ENCODE measurements around the gene PPM1L. TPM values are rescaled to one million over a fixed set of nuclear protein-coding genes. Genes with fewer than 3 reads are reported as not detected.
"Not testable (repeated sequence)": the region's sequence is repeated elsewhere in the genome, so short reads cannot be mapped to it uniquely, and the experiment has no call there.

The PPM1L gene
- total RNA-seq, 6 experiments from 2014 or later = 1.3 to 1.7 (median 1.6) TPM

GRCh38 chr3:160977773-160978172, 221.7 kb downstream of the PPM1L start:
- H3K36me3 Mint-ChIP-seq (ENCODE audit: low read depth) = no peaks in the 10 kb centered on the region
- no peak overlapping the region for H3K4me3 Mint-ChIP-seq

GRCh38 chr3:160980740-160981139, 224.7 kb downstream of the PPM1L start:
- H3K4me1 Mint-ChIP-seq (ENCODE audit: low read depth) = no peaks in the 10 kb centered on the region
- H3K36me3 Mint-ChIP-seq (ENCODE audit: low read depth) = no peaks in the 10 kb centered on the region

More at GRCh38 chr3:160977773-160978172, 221.7 kb downstream of the PPM1L start:
- no peaks in the 10 kb centered on the region for H3K4me1 Mint-ChIP-seq (ENCODE audit: low read depth)
- peaks cover 45% of the 10 kb centered on the region for H3K9me3 Mint-ChIP-seq
- no peak overlapping the region for H3K27ac Mint-ChIP-seq
- peaks cover 3% of the 10 kb centered on the region; the same call in 1 of the 2 replicates for H3K27me3 Mint-ChIP-seq (ENCODE audit: insufficient read depth)
- TF ChIP-seq CTCF (IDR thresholded peaks at IDR 0.05) = no peak
- no peak for DNase-seq

GRCh38 chr3:160981217-160981938, 225.3 kb downstream of the PPM1L start:
- no peak for TF ChIP-seq CTCF (IDR thresholded peaks at IDR 0.05)
- no peak for DNase-seq
- Mint-ChIP-seq H3K4me3 (no peak overlapping the region), H3K4me1 (ENCODE audit: low read depth) (no peaks in the 10 kb centered on the region), H3K27ac (no peak overlapping the region), H3K27me3 (ENCODE audit: insufficient read depth) (peaks cover 3% of the 10 kb centered on the region; the same call in 1 of the 2 replicates), H3K36me3 (ENCODE audit: low read depth) (no peaks in the 10 kb centered on the region), H3K9me3 (peaks cover 59% of the 10 kb centered on the region)

More at GRCh38 chr3:160980740-160981139, 224.7 kb downstream of the PPM1L start:
- DNase-seq = no peak
- Mint-ChIP-seq H3K27ac (no peak overlapping the region), H3K4me3 (no peak overlapping the region), H3K27me3 (ENCODE audit: insufficient read depth) (peaks cover 3% of the 10 kb centered on the region; the same call in 1 of the 2 replicates), H3K9me3 (peaks cover 56% of the 10 kb centered on the region)
- no peak for TF ChIP-seq CTCF (IDR thresholded peaks at IDR 0.05)

GRCh38 chr3:160982491-160982890, 226.5 kb downstream of the PPM1L start:
- Mint-ChIP-seq H3K27ac (no peak overlapping the region), H3K36me3 (ENCODE audit: low read depth) (no peaks in the 10 kb centered on the region), H3K4me1 (ENCODE audit: low read depth) (no peaks in the 10 kb centered on the region), H3K9me3 (peaks cover 54% of the 10 kb centered on the region), H3K4me3 (no peak overlapping the region), H3K27me3 (ENCODE audit: insufficient read depth) (no peaks in the 10 kb centered on the region; the same call in 1 of the 2 replicates)
- no peak for DNase-seq
- no peak for TF ChIP-seq CTCF (IDR thresholded peaks at IDR 0.05)

GRCh38 chr3:160983900-160984299, 227.9 kb downstream of the PPM1L start:
- H3K27ac Mint-ChIP-seq; H3K4me1 Mint-ChIP-seq (ENCODE audit: low read depth); H3K36me3 Mint-ChIP-seq (ENCODE audit: low read depth); DNase-seq; H3K27me3 Mint-ChIP-seq (ENCODE audit: insufficient read depth); H3K4me3 Mint-ChIP-seq: not testable (repeated sequence)
- peaks cover 47% of the 10 kb centered on the region for H3K9me3 Mint-ChIP-seq

- TF ChIP-seq CTCF (IDR thresholded peaks at IDR 0.05) = no peak
- H3K4me1 Mint-ChIP-seq (ENCODE audit: low read depth) = no peaks in the 10 kb centered on the region
- no peaks in the 10 kb centered on the region; the same call in 1 of the 2 replicates for H3K27me3 Mint-ChIP-seq (ENCODE audit: insufficient read depth)
Measured at GRCh38 chr3:160986069-160986468, 230.0 kb downstream of the PPM1L start.

More at GRCh38 chr3:160986069-160986468, 230.0 kb downstream of the PPM1L start:
- peaks cover 32% of the 10 kb centered on the region for H3K9me3 Mint-ChIP-seq
- H3K36me3 Mint-ChIP-seq (ENCODE audit: low read depth) = no peaks in the 10 kb centered on the region
- no peak overlapping the region for H3K4me3 Mint-ChIP-seq
- DNase-seq = no peak
- H3K27ac Mint-ChIP-seq = no peak overlapping the region
